ENCODE data around the gene SHOX.
"Not testable (repeated sequence)": the region's sequence is repeated elsewhere in the genome, so short reads cannot be mapped to it uniquely, and the experiment has no call there.

Gene SHOX

DNA sequence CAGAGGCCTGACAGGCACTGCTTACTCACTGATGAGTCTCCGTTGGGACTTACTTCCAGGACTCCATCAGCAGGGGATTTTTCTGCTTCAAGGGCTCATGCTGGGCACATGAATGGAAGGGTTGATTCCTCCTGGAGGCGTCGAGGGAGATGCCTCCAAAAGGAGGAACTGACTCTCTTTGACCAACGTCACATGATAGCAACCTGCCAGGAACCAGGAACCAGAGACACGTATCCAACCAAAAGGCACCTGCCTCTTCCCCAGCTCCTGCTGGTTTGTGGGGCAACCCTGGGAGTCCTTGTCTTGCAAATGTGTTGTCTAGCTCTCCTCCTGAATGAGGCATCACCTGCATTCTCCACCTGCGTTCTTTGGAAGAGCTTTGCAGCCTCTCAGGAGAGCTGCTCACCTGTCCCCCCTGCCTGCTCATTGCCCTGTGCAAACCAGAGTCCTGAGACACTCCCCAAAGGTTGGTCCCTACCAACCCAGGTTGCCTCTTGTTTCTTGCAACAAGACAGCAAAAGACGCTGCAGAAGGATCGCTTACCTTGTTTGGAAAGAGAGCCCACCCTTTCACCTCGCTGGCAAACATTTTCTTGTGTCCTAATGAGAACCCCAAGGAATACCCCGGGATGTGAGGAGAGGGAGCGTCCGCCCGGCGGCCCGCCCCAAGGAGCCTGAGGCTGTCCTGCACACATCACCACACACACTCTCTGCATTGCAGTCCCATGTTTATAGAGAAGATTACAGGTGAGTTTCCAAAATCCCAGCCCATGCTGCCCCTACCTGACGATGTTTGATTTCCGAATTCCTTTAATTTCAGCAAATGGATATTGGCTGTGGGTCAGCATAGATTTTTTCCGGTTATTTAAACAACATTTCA, 30.5 kb upstream of the SHOX start:
- H3K27ac ChIP-seq: no peak overlapping the region
- H3K79me2 ChIP-seq (ENCODE audit: insufficient read depth, low read depth): no peaks in the 10 kb centered on the region
- no peaks in the 10 kb centered on the region for H4K20me1 ChIP-seq (ENCODE audit: insufficient read depth)
- H2AFZ ChIP-seq (ENCODE audit: low read depth): no peak overlapping the region
- H3K4me3 ChIP-seq (IDR thresholded peaks at IDR 0.05; ENCODE audit: insufficient read depth, low read depth, low read length): no peak overlapping the region
- H3K36me3 ChIP-seq (ENCODE audit: insufficient read depth): no peaks in the 10 kb centered on the region
- no peak for TF ChIP-seq CTCF (conservative IDR thresholded peaks at IDR 0.05; ENCODE audit: low read depth, low read length)
- H3K4me2 ChIP-seq: no peak overlapping the region
- H3K27me3 ChIP-seq (ENCODE audit: insufficient read depth, low read depth): no peaks in the 10 kb centered on the region
- no peaks in the 10 kb centered on the region for H3K4me1 ChIP-seq (ENCODE audit: low read depth, poor library complexity, severe bottlenecking)
- H3K9ac ChIP-seq: no peak overlapping the region

- H3K27ac ChIP-seq; H3K4me2 ChIP-seq; H3K79me2 ChIP-seq (ENCODE audit: insufficient read depth, low read depth); H3K9ac ChIP-seq; H3K27me3 ChIP-seq (ENCODE audit: insufficient read depth, low read depth); H3K36me3 ChIP-seq (ENCODE audit: insufficient read depth); H4K20me1 ChIP-seq (ENCODE audit: insufficient read depth); H3K4me3 ChIP-seq (IDR thresholded peaks at IDR 0.05; ENCODE audit: insufficient read depth, low read depth, low read length); H3K4me1 ChIP-seq (ENCODE audit: low read depth, poor library complexity, severe bottlenecking); H2AFZ ChIP-seq (ENCODE audit: low read depth): not testable (repeated sequence)
These were observed 27.6 kb upstream of the SHOX start for GRCh38 chrX:603029-603428.

GRCh38 chrX:604616-605015, 26.0 kb upstream of the SHOX start:
- H3K4me1 ChIP-seq (ENCODE audit: low read depth, poor library complexity, severe bottlenecking); H3K27ac ChIP-seq; H3K4me2 ChIP-seq; H3K4me3 ChIP-seq (IDR thresholded peaks at IDR 0.05; ENCODE audit: insufficient read depth, low read depth, low read length); H3K9ac ChIP-seq; H3K36me3 ChIP-seq (ENCODE audit: insufficient read depth); H4K20me1 ChIP-seq (ENCODE audit: insufficient read depth); H3K79me2 ChIP-seq (ENCODE audit: insufficient read depth, low read depth); H2AFZ ChIP-seq (ENCODE audit: low read depth); H3K27me3 ChIP-seq (ENCODE audit: insufficient read depth, low read depth): not testable (repeated sequence)

DNA sequence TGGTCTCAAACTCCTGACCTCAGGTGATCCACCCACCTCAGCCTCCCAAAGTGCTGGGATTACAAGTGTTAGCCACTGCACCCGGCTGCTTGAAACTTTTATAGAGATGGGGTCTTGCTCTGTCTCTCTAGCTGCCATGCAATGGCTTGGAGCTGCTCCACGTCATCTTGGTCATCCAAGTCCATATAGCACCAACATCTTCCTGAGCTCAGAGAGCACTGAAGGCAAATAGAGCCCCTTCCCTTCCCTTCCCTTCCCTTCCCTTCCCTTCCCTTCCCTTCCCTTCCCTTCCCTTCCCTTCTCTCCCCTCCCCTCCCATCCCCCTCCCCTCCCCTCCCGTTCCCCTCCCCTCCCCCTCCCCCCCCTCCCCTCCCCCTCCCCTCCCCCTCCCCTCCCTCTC, 22.5 kb upstream of the SHOX start:
- H3K4me2 ChIP-seq; H3K4me3 ChIP-seq (IDR thresholded peaks at IDR 0.05; ENCODE audit: insufficient read depth, low read depth, low read length); H3K4me1 ChIP-seq (ENCODE audit: low read depth, poor library complexity, severe bottlenecking); H3K36me3 ChIP-seq (ENCODE audit: insufficient read depth); H3K27me3 ChIP-seq (ENCODE audit: insufficient read depth, low read depth); H3K79me2 ChIP-seq (ENCODE audit: insufficient read depth, low read depth); H2AFZ ChIP-seq (ENCODE audit: low read depth); H3K9ac ChIP-seq; H3K27ac ChIP-seq; H4K20me1 ChIP-seq (ENCODE audit: insufficient read depth): not testable (repeated sequence)

DNA sequence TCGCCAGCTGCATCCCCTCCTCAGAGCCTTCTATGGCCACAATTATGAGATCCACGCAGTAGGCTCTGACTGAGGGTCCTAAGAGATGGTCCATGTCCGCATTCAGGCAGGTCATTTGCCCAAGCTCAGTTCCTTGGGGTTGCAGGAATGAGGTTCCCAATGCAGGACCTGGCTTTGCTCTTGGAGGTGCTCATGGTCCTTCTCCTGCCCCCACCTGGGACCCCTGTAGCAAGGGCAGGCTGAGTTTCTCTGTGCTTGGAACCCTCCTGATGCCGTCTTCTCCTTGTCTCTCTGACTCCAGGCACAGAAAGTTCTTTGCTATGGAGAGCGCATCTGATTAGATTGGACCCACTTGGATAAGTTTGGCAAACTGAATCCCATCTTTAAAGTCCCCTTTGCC, 16.5 kb upstream of the SHOX start:
- Histone ChIP-seq H3K4me3 (IDR thresholded peaks at IDR 0.05; ENCODE audit: insufficient read depth, low read depth, low read length) (no peak overlapping the region), H2AFZ (ENCODE audit: low read depth) (no peak overlapping the region), H3K9ac (no peak overlapping the region), H3K27me3 (ENCODE audit: insufficient read depth, low read depth) (no peaks in the 10 kb centered on the region), H3K27ac (no peak overlapping the region), H4K20me1 (ENCODE audit: insufficient read depth) (no peaks in the 10 kb centered on the region), H3K79me2 (ENCODE audit: insufficient read depth, low read depth) (no peaks in the 10 kb centered on the region), H3K4me1 (ENCODE audit: low read depth, poor library complexity, severe bottlenecking) (no peaks in the 10 kb centered on the region), H3K4me2 (no peak overlapping the region), H3K36me3 (ENCODE audit: insufficient read depth) (no peaks in the 10 kb centered on the region)
- no peak for TF ChIP-seq CTCF (conservative IDR thresholded peaks at IDR 0.05; ENCODE audit: low read depth, low read length)

GRCh38 chrX:617401-617800, 13.2 kb upstream of the SHOX start:
- Histone ChIP-seq H3K79me2 (ENCODE audit: insufficient read depth, low read depth) (no peaks in the 10 kb centered on the region), H4K20me1 (ENCODE audit: insufficient read depth) (no peaks in the 10 kb centered on the region), H3K4me2 (no peak overlapping the region), H2AFZ (ENCODE audit: low read depth) (no peak overlapping the region), H3K36me3 (ENCODE audit: insufficient read depth) (no peaks in the 10 kb centered on the region), H3K27me3 (ENCODE audit: insufficient read depth, low read depth) (no peaks in the 10 kb centered on the region), H3K27ac (no peak overlapping the region), H3K4me3 (IDR thresholded peaks at IDR 0.05; ENCODE audit: insufficient read depth, low read depth, low read length) (no peak overlapping the region), H3K9ac (no peak overlapping the region), H3K4me1 (ENCODE audit: low read depth, poor library complexity, severe bottlenecking) (no peaks in the 10 kb centered on the region)
- TF ChIP-seq CTCF (conservative IDR thresholded peaks at IDR 0.05; ENCODE audit: low read depth, low read length): no peak

All from KMS-11 (cell line).